ENCODE data around the gene PHC1.

PHC1 gene

GRCh38 chr12:8950221-8950527 is 35.9 kb downstream of the PHC1 start:
- DNase-seq (ENCODE audit: low read depth) = no peak

GRCh38 chr12:8950702-8951478 is 36.6 kb downstream of the PHC1 start:
- no peak for DNase-seq (ENCODE audit: low read depth)

GRCh38 chr12:8951744-8952143 is 37.4 kb downstream of the PHC1 start:
- no peak for DNase-seq (ENCODE audit: low read depth)

- no peak for DNase-seq (ENCODE audit: low read depth)
Observed at GRCh38 chr12:8953773-8954402, 39.6 kb downstream of the PHC1 start.

GRCh38 chr12:8956073-8956472 is 41.8 kb downstream of the PHC1 start:
- DNase-seq (ENCODE audit: low read depth) = no peak

GRCh38 chr12:8956772-8957171 is 42.5 kb downstream of the PHC1 start:
- no peak for DNase-seq (ENCODE audit: low read depth)

GRCh38 chr12:8957561-8957960 is 43.3 kb downstream of the PHC1 start:
- no peak for DNase-seq (ENCODE audit: low read depth)

- DNase-seq (ENCODE audit: low read depth) = no peak
Observed at GRCh38 chr12:8958066-8958465, 43.8 kb downstream of the PHC1 start.

GRCh38 chr12:8960176-8960575 is 45.9 kb downstream of the PHC1 start:
- no peak for DNase-seq (ENCODE audit: low read depth)

GRCh38 chr12:8968761-8969160 is 54.5 kb downstream of the PHC1 start:
- DNase-seq (ENCODE audit: low read depth) = no peak

GRCh38 chr12:8969861-8970411 is 55.6 kb downstream of the PHC1 start:
- DNase-seq (ENCODE audit: low read depth) = no peak

GRCh38 chr12:8970432-8970831 is 56.1 kb downstream of the PHC1 start:
- DNase-seq (ENCODE audit: low read depth) = no peak

GRCh38 chr12:8980137-8980536 is 65.8 kb downstream of the PHC1 start:
- DNase-seq (ENCODE audit: low read depth) = no peak

- DNase-seq (ENCODE audit: low read depth) = no peak
Observed at GRCh38 chr12:8985213-8985754, 71.0 kb downstream of the PHC1 start.

- DNase-seq (ENCODE audit: low read depth) = no peak
Observed at GRCh38 chr12:8987163-8987562, 72.9 kb downstream of the PHC1 start.

GRCh38 chr12:8987685-8988084 is 73.4 kb downstream of the PHC1 start:
- DNase-seq (ENCODE audit: low read depth) = no peak

- DNase-seq (ENCODE audit: low read depth) = no peak
Observed at GRCh38 chr12:8989413-8989812, 75.1 kb downstream of the PHC1 start, which contains the start of gene KLRG1. KLRG1 (plus strand) TSS chr12:8989546; CDS start chr12:8989636, 90 bp downstream.
